ENCODE results near the gene COPZ2.
"Not testable (repeated sequence)": the region's sequence is repeated elsewhere in the genome, so short reads cannot be mapped to it uniquely, and the experiment has no call there.

The COPZ2 gene

DNA sequence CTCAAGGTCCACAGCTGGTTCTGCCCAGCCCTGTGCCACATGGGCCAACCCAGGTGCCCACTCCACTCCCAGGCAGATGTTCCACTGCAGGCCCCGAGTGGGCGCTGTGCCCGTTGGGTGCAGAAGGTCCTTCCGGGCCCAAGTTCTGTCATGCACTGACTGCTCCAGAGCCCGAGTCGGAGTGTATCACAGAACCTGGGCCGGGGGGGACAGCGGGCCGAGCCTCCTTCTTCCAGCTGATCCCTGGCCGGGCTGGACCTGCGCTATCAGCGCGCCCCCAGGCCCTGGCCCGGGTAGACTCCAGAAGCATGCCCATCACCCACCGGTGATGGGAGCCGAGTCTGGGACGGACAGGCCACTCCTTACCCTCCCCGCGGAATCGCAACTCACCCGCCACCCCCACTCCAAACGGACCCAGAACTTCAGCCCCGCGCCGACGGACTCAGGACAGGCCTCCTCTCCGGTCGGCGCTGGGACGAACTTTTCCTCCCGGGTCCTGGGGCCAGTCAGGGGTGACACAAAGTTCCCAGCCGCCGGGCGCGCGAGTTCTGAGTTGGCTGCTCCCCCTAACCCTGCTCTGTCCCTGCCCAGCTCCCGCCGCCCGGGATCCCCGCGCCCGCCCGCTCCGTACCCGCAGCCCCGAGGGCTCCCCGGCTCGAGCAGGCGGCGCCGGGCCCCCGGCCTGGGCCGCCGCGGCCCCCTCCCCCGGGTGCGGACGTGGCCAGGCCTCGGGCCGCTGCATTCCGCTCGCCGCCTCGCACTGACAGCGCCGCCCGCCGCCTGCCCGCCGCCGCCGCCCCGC, at the start of gene COPZ2:
Gene COPZ2 (minus strand): TSS at position 762 of the 802 bp plus-strand sequence. CDS start 20 bp downstream, at position 742.
- DNase-seq, result peak; percentile 74

DNA sequence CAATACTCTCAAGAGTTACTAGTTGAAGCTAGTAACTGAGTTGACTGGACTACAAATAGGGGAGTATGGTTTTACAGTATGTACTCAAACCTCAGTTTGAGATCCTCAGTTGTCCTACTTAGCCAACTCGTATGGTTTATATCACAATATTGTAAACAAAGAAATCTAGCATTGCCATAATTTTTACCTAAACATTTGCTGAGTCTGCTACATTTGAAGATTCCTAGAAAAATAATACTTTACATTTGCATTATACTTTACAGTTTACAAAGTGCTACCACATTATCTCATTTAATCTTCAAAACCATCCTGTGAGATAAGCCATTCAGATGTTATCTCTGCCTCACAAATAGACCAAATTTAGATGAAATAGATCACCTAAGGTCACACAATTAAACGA, 47.3 kb upstream of the COPZ2 start:
- no peak for DNase-seq

- DNase-seq, result no peak
These were observed 44.3 kb upstream of the COPZ2 start for GRCh38 chr17:48081858-48082257.

GRCh38 chr17:48077152-48077551, 39.6 kb upstream of the COPZ2 start:
- DNase-seq, result not testable (repeated sequence)

DNA sequence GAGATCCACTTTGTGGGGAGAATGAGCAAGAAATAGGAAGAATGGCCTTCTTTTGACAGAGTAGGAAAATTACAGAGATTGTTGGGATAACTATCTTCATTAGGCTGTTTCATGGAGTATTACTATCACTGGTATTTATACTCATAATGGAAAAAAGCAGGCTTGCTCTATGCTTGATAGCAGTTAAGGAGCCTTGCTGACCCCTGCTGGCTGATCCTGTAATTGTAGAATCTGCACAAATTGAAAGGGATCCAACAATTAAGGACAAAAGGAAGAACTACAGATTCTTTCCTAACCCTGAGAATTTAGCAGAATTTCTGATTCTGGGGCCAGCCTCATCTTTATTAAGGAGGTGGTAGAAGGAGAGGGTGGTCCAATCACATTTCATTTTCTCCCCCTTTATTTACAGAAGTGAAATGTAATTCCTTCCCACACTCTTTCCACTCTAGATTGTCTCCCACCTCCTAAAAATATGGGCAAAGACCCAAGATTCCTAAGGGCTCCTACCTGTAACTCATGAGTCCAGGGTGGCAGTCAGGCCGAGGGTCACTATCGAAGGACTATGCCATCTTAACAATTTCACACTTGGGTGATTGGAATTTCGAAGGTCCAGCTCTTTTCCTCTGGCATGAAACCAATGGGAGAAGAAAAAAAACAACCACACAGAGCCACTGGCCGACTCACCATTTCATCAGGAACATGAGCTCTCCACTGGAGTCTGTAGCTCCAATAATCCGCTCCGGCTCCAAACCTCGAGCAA, 36.9 kb upstream of the COPZ2 start:
- DNase-seq, result peak; percentile 91

- not testable (repeated sequence) for DNase-seq
These were observed 36.0 kb upstream of the COPZ2 start for GRCh38 chr17:48073566-48074094.

GRCh38 chr17:48072811-48073210, 35.2 kb upstream of the COPZ2 start:
- DNase-seq, result not testable (repeated sequence)

DNA sequence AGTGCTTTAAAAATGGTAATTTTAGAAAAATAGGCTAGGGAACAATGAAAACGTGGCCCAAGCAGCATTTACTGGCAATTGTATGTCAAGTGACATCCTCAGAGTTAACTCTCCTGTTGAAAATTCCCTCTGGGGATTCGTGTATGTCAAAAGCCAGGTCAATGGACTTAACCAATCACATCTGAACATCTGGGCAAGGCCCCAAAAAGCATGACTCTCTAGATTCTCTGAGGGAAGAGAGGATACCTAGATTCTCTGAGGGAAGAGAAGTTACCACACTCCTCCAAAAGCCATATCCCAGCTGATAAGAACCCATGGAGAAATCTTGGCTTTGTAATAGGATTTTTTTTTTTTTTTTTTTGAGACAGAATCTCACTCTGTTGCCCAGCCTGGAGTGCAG, 34.1 kb upstream of the COPZ2 start:
- no peak for DNase-seq

DNA sequence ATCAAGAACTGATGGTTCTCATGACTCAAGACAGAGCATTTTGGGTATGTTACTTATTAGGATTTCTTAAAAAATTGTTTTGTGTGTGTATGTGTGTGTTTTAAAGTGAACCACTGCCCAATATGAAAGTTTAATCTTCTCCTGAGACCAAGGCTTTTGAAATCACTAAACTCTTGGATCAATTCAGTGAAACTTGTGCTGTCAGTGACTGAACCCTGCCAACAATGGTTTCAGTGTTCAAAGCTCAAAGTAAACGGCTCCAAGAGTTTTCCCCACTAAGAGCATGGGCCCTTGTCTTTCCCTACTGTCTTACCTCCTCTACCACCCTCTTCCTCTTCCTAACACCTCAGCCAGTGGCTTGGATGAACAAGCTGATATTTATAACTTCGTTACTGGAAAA, 32.6 kb upstream of the COPZ2 start:
- no peak for DNase-seq

- DNase-seq, result peak; percentile 51
These were observed 30.9 kb upstream of the COPZ2 start for GRCh38 chr17:48068491-48068961.

DNA sequence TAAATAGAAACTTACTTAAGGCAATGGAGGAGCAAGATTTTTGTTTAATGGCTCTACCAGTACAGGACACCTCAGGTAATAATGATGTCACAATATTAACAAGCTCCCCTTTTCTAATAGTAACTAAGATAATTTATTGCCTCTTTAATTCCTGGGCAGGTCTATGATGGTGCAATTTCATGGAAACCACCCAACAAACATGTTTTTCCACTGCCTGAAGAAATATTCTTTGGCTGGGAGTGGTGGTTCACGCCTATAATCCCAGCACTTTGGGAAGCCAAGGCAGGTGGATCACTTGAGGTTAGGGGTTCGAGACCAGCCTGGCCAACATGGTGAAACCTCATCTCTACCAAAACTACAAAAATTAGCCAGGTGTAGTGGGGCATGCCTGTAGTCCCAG, 30.2 kb upstream of the COPZ2 start:
- DNase-seq, result not testable (repeated sequence)

DNA sequence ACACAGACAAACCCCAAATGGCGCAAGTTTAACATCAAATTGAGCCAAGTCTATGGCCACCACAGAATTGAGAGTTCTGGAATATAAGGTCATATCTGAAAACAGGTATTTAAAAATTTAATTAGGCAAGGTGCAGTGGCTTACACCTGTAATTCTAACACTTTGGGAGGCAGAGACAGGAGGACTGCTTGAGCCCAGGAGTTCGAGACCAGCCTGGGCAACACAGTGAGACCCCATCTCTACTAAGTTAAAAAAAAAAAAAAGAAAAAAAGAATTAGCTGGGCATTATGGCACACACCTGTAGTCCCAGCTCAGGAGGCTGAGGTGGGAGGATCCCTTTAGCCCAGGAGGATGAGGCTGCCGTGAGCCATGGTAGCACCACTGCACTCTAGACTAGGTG, 29.6 kb upstream of the COPZ2 start:
- no peak for DNase-seq

- DNase-seq, result no peak
These were observed 29.1 kb upstream of the COPZ2 start for GRCh38 chr17:48066656-48067055.

GRCh38 chr17:48066192-48066591, 28.6 kb upstream of the COPZ2 start:
- DNase-seq, result no peak

DNA sequence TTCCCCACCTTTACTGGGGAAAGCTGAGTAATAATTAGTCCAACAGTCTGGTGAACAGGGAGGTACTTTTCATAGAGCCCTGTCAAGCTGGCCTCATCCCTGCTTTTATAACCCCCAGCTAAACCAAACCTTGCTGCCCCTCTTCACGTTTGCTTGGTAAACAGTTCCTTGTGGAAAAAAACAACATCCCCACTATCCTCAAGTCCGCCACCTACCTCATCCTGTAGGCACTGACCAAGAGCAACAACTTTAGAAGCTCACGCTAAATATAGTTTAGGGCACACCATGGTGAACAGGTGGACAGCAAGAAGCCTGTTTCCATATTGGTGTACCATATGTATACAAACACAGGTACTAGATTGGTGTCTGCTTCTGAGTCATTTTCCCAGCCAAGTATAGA, 27.0 kb upstream of the COPZ2 start:
- DNase-seq, result no peak

GRCh38 chr17:48062273-48062672, 24.7 kb upstream of the COPZ2 start:
- DNase-seq, result no peak

- no peak for DNase-seq
These were observed 22.7 kb upstream of the COPZ2 start for GRCh38 chr17:48060249-48060648.

DNA sequence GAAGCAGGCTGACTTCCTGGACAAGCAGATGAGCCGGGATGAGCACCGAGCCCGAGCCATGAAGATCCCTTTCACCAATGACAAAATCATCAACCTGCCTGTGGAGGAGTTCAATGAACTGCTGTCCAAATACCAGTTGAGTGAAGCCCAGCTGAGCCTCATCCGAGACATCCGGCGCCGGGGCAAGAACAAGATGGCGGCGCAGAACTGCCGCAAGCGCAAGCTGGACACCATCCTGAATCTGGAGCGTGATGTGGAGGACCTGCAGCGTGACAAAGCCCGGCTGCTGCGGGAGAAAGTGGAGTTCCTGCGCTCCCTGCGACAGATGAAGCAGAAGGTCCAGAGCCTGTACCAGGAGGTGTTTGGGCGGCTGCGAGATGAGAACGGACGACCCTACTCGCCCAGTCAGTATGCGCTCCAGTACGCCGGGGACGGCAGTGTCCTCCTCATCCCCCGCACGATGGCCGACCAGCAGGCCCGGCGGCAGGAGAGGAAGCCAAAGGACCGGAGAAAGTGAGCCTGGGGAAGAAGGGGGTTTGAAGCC, 21.6 kb upstream of the COPZ2 start:
- no peak for DNase-seq

- no peak for DNase-seq
These were observed 21.0 kb upstream of the COPZ2 start for GRCh38 chr17:48058393-48059124.

DNA sequence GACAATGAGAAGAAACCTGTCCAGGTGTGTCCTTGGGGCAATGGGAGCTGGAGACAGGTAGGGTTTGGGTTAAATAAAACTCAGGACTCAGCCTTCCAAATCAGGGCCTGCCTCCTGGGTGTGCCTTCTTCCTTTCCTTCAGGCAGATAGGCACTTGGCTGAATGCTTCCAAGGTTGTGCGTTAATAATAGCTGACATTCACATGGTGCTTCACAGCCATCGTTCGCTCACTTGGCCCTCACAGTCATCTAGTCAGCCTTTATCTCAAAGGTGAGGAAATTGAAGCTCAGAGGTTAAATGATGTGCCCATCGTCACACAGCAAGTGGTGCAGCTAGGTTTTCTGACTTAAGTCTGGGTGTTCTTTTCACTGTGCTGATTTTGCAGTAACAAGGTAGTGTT, 20.0 kb upstream of the COPZ2 start:
- DNase-seq, result no peak

DNA sequence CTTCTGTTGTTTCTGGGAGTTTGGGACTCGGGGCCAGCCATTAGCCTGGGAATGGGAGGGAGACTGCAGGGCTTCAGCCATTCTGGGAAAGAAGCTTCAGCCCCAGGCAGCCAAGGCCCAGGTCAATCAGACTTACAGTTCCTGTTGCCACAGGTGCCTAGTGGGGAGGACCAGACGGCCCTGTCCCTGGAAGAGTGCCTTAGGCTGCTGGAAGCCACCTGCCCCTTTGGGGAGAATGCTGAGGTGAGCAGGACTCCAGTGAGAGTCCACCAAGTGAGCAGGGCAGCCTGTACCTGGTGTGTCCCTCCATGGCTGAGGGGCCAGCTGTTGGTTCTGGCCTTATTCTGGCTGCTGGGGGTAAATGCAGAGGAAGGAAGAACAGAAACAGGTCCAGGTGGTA, 19.3 kb upstream of the COPZ2 start:
- no peak for DNase-seq

- no peak for DNase-seq
These were observed 18.7 kb upstream of the COPZ2 start for GRCh38 chr17:48056246-48056745.

Data from hematopoietic multipotent progenitor cell treated with erythropoietin and hydrocortisone succinate and interleukin-3 and kit ligand, for 6 days (in vitro differentiated cells).